Stimulated activated CD4-positive, alpha-beta T cell treated with anti-CD3 and anti-CD28 coated beads, Interleukin-4, amount 100 ng/mL, for 1 hour (primary cell): ENCODE results near the gene MRPL49.
"Not testable (repeated sequence)": the region's sequence is repeated elsewhere in the genome, so short reads cannot be mapped to it uniquely, and the experiment has no call there.

Source experiments
- DNase-seq: peaks from one replicate; pipeline ENCODE4 v3.0.0-alpha.2; 2020

Gene MRPL49

GRCh38 chr11:65118891-65119669 lies 3.0 kb upstream of the MRPL49 start:
- DNase-seq: not testable (repeated sequence)

GRCh38 chr11:65119670-65119995 lies 2.5 kb upstream of the MRPL49 start:
- DNase-seq: no peak

- no peak for DNase-seq
These were observed 1.3 kb upstream of the MRPL49 start for GRCh38 chr11:65120831-65121230.

GRCh38 chr11:65121447-65121864 lies 665 bp upstream of the MRPL49 start:
- DNase-seq: peak; percentile 37

GRCh38 chr11:65124480-65125196 lies 2.5 kb downstream of the MRPL49 start:
- no peak for DNase-seq

- no peak for DNase-seq
These were observed 3.3 kb downstream of the MRPL49 start for GRCh38 chr11:65125197-65126056.

- DNase-seq: no peak
These were observed 4.6 kb downstream of the MRPL49 start for GRCh38 chr11:65126624-65127274.

- DNase-seq: no peak
These were observed 5.5 kb downstream of the MRPL49 start for GRCh38 chr11:65127473-65128181.

GRCh38 chr11:65128182-65129145 lies 6.3 kb downstream of the MRPL49 start:
- DNase-seq: no peak

GRCh38 chr11:65129649-65130441 lies 7.7 kb downstream of the MRPL49 start:
- no peak for DNase-seq

- DNase-seq: no peak
These were observed 8.7 kb downstream of the MRPL49 start for GRCh38 chr11:65130631-65131416.

- no peak for DNase-seq
These were observed 9.3 kb downstream of the MRPL49 start for GRCh38 chr11:65131417-65131776.

GRCh38 chr11:65131895-65132237 lies 9.7 kb downstream of the MRPL49 start:
- no peak for DNase-seq

GRCh38 chr11:65132238-65132987 lies 10.3 kb downstream of the MRPL49 start:
- DNase-seq: no peak

GRCh38 chr11:65132988-65133700 lies 11.0 kb downstream of the MRPL49 start:
- DNase-seq: peak; percentile 69

GRCh38 chr11:65133724-65134123 lies 11.6 kb downstream of the MRPL49 start:
- DNase-seq: no peak

GRCh38 chr11:65134240-65134951 lies 12.3 kb downstream of the MRPL49 start, which contains the start of gene SYVN1:
TSS of gene SYVN1 (minus strand) at chr11:65134519. CDS start at chr11:65133601, 918 bp downstream.
- peak; percentile 92 for DNase-seq
